MM.1S (cell line): ENCODE data around the gene KRT2.

Experiments
- CTCF ChIP-seq: fragments of 300-600 bp; sonication (generic); IDR thresholded peaks from 2 replicates; pipeline ENCODE4 v1.5.1; 2016; ENCODE audit warnings: antibody characterized with exemption, low read length, mixed read lengths
- EZH2 ChIP-seq: fragments of 300-600 bp; sonication (generic); optimal IDR thresholded peaks from 2 replicates; pipeline ENCODE3; 2017; ENCODE audit warnings: low read depth, mild to moderate bottlenecking, antibody characterized with exemption, low read length, mixed read lengths
- EZH2phosphoT487 ChIP-seq: fragments of 300-600 bp; sonication (generic); IDR thresholded peaks from 2 replicates; pipeline ENCODE4 v1.6.1; 2018; ENCODE audit warnings: antibody characterized with exemption, low read length

- TF ChIP-seq CTCF (no peak), EZH2phosphoT487 (no peak), EZH2 (no peak)
These were observed 34.1 kb upstream of the KRT2 start for GRCh38 chr12:52686063-52686462.
